HG02571 (cell line): Measurements from ENCODE around the gene BPTF.
"Not testable (repeated sequence)": the region's sequence is repeated elsewhere in the genome, so short reads cannot be mapped to it uniquely, and the experiment has no call there.

Experiments used
- ATAC-seq: cut with Tn5 transposase; IDR thresholded peaks from one replicate; pipeline ENCODE4 v1.9.1; 2021; ENCODE audit warnings: mild to moderate bottlenecking, moderate library complexity; ENCODE audit not compliant: unreplicated experiment

Gene BPTF

DNA sequence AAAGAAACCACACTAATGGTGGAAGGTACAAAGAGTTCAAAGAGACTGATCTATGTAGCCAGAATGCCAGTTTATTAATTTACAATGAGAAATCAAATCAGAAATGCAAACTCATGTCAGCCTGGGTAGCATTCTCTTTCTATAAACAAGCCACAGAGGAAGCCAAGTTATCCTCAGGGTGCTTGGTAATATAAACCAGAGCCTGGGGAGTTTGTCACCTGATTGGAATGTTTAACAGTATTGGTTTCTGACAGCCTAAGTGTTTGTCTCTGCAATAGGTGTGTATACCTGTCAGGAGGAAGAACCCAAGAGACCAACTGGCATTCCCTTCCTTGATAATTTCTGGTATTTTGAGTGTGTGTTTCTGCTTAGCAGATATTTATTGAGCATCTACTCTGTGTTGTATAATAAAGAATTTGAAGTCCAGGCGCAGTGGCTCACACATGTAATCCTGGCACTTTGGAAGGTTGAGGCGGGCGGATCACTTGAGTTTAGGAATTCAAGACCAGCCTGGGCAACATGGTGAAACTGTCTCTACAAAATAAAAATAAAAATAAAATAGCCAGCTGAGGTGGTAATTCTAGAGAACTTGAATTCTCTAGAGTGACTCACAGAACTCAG lies 174.1 kb downstream of the BPTF start:
- ATAC-seq = no peak

DNA sequence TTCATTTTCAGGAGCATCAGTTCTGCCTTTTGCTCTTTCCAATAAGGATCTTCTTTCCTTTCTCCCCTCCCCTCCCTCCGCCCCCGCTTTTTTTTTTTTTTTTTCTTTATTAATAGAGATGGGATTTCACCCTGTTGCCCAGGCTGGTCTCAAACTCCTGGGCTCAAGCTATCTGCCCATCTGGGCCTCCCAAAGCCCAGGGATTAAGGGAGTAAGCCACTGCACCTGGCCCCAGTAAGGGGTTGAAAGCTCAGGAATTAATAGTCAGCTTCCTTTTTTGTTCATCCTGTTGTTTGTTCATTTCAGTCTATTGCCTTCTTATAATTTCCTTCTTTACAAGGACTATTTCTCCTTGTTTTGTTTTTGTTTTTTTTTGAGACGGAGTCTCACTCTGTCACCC lies 178.9 kb downstream of the BPTF start:
- ATAC-seq = no peak

DNA sequence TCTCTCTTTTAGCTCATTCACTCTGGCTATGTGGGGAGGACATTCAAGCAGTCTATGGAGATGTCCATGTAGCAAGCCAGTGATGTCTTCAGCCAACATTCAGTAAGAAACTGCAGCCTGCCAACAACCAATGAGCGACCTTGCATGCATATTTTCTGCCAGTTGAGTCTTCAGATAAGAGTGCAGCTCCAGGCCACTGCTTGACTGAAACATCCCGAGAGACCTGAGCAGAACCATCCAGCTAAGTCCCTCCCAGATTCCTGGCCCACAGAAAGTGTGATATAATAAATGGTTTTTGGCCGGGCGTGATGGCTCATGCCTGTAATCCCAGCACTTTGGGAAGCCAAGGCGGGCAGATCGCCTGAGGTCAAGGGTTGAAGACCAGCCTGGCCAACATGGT lies 181.5 kb downstream of the BPTF start:
- ATAC-seq = no peak

DNA sequence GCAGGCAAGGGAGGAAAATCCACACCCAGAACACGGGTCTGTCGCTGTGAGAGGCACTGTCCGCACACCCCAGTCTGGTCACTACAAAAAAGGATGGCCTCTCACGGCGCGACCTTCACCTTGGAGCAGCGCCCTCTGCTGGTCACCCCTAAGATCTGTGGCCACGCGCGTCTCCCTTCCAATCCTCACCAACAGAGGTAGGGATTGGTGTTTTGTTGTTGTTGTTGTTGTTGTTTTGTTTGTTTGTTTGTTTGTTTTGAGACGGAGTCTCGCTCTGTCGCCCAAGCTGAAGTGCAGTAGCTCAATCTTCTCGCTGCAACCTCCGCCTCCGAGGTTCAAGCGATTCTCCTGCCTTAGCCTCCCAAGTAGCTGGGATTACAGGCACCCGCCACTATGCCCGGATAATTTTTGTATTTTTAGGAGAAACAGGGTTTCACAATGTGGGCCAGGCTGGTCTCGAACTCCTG lies 185.9 kb downstream of the BPTF start:
- ATAC-seq = no peak

DNA sequence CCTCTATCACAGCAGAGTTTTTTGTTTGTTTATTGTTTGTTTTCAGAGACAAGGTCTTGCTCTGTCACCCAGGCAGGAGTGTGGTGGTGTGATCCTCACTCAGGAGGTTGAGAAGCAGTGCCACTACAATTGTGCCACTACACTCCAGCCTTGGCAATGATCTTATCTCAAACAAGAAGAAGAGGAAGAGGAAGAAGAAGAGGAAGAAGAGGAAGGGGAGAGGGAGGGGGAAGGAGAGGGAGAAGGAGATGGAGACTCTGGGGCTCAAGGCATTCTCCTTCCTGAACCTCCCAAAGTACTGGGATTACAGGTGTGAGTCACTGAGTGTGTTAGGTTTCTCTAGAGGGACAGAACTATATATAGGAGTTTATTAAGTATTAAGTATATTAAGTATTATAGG lies 188.1 kb downstream of the BPTF start:
- ATAC-seq = no peak

DNA sequence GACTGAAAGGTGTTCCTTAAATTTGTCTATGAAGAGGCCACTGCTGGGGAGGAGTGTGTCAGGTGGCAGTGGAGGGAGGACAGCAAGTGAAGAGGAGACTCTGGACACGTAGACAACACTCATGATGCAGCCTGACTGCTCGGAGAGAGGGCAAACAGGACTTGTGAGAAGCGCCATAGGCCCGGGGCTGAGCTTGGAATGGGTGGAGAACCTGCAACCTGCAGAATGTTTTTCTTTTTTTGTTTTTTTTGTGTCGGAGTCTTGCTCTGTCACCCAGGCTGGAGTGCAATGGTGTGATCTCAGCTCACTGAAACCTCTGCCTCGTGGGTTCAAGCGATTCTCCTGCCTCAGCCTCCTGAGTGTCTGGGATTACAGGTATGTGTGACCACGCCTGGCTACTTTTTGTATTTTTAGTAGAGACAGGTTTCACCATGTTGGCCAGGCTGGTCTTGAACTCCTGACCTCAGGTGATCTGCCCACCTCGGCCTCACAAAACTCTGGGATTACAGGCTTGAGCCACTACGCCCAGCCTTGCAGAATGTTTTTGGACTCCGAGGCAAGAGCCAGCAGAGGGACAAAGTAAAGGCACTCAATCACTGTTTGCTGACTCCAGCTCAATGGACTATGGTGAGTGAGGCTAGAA lies 189.9 kb downstream of the BPTF start:
- no peak for ATAC-seq

DNA sequence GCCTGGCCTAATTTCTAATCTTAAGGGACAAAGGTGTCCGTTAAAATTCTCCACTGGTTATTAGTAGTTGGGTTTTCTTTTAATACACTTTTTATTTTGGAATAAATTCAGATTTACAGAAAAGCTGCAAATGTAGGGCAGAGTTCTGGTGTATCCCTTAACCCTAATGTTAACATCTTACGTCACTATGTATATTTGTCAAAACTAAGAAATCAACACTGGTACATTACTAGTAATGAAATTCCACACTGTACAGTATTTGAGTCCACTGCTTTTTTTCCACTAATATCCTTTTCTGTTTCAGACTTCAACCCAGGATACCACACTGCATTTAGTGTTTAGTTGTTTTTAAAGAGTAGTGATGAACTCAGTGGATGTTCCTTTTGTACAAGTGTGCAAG lies 191.5 kb downstream of the BPTF start:
- no peak for ATAC-seq

DNA sequence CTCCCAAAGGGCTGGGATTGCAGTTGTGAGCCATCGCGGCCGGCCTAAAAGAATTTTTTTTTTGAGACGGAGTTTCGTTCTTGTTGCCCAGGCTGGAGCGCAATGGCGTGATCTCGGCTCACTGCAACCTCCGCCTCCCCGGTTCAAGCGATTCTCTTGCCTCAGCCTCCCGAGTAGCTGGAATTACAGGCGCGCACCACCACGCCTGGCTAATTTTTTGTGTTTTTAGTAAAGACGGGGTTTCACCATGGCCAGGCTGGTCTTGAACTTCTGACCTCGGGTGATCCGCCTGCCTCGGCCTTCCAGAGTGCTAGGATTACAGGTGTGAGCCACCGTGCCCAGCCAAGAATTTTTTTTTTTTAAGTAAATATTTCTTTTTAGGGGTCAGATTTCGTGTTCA lies 193.2 kb downstream of the BPTF start:
- ATAC-seq = not testable (repeated sequence)

DNA sequence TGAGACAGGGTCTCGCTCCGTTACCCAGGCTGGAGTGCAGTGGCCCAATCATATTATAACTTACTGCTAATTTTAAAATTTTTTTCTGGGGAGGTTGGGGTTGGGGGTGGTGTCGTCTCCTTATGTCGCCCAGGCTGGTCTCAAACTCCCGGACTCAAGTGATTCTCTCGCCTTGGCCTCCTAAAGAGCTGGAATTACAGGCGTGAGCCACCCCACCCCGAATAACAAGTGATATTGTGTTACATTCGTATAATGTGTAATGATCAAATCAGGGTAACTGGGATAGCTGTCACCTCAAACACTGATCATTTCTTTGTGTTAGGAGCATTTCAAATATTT lies 194.0 kb downstream of the BPTF start:
- no peak for ATAC-seq

DNA sequence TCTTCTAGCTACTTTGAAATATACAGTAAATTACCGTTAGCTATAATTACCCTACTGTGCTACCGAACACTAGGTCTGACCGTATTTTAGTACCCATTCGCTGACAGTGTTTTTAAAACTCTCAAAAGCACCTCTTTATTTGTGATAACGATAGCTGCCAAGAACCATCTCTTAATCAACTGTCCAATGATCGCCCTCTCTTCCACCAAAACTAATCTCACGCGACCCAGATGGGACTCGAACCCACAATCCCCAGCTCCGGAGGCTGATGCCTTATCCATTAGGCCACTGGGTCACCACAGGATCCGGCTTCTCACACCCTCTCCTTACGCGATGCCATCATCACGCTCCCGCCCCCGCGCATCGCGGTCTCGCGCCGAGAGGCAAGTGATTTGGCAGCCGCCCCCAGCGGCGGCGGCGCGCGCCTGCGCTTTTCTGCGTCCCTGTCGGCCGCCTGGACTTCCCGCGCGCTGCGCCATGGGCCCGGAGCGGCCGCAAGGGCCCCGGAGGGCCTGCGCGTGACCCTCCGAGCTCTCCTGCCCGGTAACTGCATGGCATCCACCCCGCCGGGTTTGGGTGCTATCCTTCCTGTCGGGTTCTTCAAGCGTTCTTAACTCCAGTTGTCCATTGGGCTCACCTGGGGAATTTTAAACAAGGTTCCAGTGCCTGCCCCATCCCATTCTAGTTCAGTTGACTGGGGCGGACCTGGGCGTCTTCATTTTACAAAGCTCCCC lies 194.5 kb downstream of the BPTF start:
- peak; percentile 89 for ATAC-seq

DNA sequence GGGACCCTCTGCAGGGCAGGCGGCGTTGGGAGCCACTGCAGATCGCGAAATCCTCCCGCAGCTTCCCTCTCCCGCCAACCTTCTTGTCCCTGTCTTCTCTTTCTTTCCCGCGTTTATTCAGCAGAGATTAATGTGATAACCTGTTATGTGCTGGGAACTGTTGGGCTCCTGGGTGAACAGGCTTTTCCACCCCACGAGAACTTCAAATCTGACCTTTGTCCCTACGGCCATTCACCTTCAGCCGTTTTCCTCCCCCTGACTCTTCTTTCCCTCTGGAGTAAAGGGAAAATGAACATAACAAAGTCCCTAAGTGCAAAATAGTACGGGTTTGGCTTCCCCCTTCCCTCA lies 195.1 kb downstream of the BPTF start:
- ATAC-seq = no peak

DNA sequence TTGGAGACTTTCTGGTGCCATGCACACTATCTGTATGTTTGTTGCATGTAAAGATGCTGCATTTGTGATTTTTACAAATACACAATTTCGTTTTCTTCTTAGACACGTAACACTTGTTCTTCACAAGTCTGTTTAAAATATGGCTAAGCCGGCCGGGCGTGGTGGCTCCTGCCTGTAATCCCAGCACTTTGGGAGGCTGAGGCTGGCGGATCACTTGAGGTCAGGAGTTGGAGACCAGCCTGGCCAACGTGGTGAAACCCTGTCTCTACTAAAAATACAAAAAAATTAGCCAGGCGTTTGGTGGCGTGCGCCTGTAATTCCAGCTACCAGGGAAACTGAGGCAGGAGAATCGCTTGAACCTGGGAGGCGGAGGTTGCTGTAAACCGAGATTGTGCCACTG lies 195.5 kb downstream of the BPTF start:
- not testable (repeated sequence) for ATAC-seq

DNA sequence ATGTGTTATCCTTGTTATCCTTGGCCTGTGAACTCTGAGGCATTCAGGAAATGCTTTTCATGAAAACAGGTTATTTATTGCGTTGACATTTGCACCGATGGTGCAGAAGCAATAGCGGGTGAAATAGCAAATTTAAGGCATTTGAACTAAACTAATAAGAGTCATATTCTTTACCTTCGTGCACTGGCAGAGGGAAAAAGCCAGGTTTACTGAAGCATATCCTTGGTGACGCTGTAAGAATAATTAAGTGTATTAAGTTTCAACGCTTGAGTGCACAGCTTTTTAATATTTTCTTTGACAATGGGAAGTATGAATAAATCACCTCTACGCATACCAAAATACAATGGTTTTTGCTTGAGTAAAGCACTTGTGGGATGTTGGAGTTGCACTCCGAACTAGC lies 196.7 kb downstream of the BPTF start:
- ATAC-seq = no peak

DNA sequence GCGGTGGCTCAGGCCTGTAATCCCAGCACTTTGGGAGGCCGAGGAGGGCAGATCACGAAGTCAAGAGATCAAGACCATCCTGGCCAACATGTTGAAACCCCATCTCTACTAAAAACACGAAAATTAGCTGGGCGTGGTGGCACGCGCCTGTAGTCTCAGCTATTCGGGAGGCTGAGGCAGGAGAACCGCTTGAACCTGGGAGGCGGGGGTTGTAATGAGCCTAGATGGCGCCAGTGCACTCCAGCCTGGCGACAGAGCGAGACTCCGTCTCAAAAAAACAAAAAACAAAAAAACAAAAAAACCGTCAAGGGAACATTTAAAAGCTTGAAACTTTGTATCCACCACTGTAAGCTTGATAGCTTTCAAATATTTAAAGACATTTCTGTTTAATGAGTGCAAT lies 197.2 kb downstream of the BPTF start:
- ATAC-seq = not testable (repeated sequence)

DNA sequence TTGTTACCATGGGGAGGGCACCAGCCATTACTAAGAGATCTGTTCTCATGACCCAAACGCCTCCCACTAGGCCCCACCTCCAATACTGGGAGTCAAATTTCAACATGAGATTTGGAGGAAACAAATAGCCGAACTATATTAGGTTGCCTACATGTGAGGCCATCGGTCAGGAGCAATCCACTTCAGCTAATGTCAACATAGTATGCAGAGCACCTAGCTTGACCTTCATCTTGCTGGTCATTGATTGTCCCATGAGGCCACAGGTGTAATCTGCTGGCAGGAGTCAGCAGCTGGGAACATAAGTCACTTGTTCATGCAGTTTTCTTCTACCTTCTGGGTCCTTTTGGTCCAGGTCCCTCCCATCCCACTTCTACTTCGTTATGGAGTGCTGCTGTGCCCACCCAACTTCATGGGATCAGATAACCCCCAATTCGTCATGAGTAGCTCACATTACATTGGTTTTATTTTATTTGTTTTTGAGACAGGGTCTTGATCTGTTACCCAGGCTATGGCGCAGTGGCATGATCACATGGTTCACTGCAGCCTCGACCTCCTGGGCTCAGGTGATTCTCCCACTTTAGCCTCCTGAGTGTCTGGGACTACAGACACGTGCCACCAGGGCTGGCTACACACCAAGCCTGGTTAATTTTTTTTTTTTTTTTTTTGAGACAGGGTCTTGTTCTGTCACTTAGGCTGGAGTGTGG lies 204.4 kb downstream of the BPTF start:
- no peak for ATAC-seq
